T-helper 22 cell (primary cell): ENCODE measurements around the gene MCM10.

ENCODE experiments used
- DNase-seq: peaks from one replicate; pipeline ENCODE4 v3.0.0-alpha.2; 2020; ENCODE audit warnings: low read depth

Gene MCM10

GRCh38 chr10:13165177-13165576 is 3.8 kb downstream of the MCM10 start:
- no peak for DNase-seq

- no peak for DNase-seq
Observed at GRCh38 chr10:13167568-13167967, 6.2 kb downstream of the MCM10 start.

DNA sequence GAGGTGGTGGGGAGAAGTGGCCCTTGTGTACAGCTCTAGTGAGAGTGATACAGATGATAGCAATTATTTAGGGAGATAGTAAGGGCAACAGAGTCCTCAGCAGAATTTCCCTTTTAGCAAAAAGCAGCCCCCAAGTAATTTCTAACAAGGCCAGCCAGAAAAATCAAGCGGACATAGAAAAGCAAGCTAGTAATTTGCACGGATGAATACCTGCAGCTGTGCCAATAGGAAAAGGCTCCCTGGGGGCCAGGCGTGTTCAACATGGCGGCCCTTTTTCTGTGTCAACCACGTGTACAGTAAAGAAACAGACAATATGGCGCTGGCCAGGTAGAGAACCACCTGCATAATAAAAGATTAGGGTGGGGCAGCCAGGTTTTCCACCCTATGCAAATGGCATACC is 7.4 kb downstream of the MCM10 start:
- no peak for DNase-seq

DNA sequence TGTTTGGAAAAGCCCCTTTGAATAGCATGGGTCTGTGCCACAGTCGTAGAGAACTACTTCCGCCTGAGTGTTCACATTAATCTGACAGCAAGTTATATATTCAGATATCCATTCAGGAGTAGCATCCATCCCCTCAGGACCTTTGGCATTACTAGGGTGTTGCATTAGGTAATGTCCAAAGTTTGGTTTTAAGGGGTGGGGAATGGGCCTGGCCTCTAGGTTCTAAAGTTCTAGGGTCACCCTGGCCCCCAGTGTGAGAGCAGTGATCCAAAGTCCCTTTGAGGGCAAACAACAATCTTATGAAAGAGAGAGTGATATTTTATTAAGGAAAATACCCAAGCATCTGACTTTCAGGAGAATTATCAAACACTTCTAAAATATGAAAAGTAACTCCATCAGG is 12.3 kb downstream of the MCM10 start:
- no peak for DNase-seq

DNA sequence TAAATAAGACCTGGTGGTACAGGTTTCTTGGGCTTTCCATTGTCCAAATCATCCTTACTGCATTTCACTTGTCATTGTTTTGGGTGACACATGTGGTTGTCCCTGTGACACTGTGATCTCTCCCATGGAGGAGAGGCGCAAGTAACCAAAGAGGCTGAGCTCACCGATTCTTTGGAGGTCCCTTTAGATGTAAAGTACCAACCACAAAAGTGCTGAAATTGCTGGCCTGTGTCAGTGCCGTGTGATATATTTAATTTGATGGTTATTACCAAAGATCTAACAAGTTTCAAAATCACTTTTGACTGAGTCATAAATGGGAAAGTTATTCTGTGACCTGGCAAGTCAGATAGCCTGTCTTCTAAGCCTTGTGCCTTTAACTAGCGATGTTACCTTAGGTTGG is 19.4 kb downstream of the MCM10 start:
- DNase-seq = no peak

DNA sequence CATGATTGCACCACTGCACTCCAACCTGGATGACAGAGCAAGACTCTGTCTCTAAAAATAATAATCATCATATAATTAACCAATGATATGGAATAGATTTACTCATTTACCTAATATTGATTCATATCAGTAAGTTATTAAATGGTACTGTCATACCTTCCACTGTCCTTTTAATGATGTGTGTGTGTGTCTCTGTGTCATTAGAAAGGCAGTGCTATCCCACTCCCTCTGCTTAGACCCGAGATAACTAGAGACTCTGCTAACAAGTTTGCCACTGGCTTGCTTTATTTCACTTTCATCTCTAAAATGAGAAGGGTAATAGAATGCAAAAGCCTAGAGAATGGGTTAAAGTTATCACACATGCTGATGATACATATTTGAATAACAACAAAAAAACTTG is 21.1 kb downstream of the MCM10 start:
- DNase-seq = no peak

GRCh38 chr10:13183625-13184024 is 22.3 kb downstream of the MCM10 start:
- DNase-seq = no peak

- DNase-seq = no peak
Observed at GRCh38 chr10:13184276-13184675, 22.9 kb downstream of the MCM10 start.

DNA sequence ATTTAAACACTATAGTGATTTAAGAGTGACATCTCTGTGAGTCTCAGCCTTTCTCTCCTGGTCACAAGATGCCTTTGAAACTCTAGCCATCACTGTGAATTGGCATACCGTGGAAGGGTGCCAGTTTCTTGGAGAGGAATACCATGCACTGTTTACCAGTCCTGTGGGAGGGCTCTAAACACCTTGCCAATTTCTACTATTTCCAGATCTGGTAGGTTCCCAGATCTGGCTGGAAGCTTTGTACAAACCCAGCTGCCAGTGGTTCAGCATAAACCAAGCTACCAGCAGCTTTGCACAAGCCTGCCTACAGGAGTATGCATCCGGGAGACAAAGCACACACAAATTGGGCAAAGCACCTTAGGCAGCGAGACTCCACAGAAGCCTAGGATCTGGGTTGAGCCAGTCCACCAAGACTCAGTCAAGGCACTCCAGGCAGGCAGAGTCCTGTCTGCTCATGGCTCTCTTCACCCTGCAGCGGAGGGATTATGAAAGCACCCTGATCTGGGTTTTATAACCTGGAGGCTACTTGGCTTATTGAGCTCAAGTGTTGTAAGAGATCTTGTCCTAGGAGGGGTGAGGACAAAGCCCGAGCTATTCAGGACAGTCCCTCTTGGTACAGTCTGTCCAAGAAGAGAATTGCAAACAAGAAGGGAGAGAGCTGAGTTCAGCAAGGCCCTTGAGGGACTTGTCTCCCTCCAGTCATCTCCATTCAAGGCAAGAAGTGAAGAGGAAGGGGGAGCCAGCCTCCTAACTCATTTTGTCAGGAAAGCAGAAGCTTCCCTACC is 23.6 kb downstream of the MCM10 start:
- DNase-seq = no peak

DNA sequence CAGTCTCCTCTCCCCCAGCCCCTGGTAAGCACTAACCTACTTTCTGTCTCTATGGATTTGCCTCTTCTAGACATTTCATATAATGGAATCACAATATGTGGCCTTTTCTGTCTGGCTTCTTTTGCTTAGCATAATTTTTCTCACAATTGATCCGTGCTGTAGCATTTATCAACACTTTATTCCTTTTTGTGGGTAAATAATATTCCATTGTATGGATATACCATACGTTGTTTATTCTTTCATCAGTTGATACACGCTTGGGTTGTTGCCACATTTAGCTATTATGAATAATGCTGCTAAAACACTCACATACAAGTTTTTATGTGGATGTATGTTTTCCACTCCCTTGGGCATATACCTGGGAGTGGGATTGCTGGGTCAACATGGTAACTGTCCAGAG is 25.8 kb downstream of the MCM10 start:
- no peak for DNase-seq

- no peak for DNase-seq
Observed at GRCh38 chr10:13188593-13188992, 27.2 kb downstream of the MCM10 start.

- DNase-seq = no peak
Observed at GRCh38 chr10:13189961-13190360, 28.6 kb downstream of the MCM10 start.

- no peak for DNase-seq
Observed at GRCh38 chr10:13190816-13191215, 29.5 kb downstream of the MCM10 start.

DNA sequence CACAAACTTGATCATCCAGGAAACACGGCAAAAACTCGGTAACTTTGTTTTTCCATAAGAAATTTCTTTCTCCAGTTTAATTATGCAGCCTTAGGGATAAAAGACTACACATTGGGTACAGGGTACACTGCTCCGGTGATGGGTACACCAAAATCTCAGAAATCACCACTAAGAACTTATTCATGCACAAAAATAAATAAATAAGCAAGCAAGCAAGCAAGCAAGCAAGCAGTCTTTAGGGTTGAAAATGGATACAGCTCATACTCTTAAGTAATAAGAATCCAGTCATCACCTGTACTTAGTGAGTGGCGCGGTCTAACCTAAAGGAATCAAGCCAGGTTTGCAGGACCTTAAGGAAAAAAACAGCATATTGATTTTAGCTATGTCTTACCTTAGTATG is 30.0 kb downstream of the MCM10 start:
- DNase-seq = no peak

DNA sequence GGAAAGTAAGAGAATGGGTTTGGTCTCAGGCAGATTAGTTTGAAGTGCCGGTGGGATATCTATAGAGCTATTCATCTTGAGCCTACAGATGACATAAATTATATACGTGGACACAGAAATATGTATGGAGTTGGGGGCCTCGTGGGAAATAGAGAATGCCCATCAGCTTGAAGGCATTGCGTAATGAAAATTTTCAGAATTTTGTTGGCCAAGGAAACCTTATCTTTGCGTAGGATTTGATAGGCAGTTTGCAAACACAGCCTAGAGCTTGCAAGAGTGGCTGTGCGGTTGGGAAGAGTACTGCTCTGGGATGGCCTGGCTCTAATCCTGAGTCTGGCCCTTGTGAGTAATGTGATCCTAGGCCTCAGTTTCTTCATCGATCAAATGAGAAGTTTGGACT is 32.3 kb downstream of the MCM10 start:
- DNase-seq = no peak

DNA sequence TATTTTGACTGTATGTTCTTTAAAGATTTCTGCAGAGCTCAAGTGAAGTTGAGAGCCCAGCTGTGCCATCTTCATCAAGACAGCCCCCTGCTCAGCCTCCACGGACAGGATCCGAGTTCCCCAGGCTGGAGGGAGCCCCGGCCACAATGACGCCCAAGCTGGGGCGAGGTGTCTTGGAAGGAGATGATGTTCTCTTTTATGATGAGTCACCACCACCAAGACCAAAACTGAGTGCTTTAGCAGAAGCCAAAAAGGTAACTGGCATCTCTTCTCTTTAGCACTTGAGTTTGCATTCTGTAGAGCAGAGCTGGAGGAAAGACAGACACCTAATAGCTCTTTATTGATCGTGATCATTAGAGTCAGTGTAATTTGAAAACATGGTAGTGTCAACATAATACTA is 33.7 kb downstream of the MCM10 start:
- no peak for DNase-seq

DNA sequence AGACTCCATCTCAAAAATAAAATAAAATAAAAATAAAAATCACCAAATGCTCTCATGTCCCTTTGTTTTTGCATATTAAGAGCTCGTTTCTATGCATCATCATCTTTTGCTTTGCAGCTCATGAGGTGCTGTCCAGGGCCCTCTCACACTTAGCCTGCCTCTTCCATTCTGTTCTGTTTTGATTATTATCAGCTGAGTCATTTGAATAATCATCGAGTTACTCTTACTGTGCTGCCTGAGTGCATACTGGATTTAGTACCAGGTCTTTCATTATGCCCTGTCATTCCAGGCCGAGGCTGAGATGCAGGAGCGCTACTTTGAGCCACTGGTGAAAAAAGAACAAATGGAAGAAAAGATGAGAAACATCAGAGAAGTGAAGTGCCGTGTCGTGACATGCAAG is 39.8 kb downstream of the MCM10 start:
- DNase-seq = no peak

DNA sequence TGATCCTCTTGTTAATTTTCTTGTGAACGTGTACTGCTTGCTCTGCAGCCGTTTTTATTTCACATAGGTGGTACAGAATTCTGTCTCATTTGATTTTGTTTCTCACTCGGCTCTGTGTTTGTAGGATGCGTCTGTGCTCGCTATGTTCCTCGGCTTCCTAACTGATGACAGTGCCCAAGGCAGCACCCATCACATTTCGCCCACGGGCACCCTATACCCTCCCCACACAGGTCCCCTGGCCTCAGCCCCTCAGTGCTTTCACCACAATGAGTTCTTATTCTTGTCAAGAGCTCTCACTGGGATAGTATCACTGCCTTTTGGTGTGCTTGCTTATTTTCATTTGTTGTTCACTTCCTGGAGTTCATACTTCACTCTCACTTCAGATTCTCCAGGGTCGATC is 44.7 kb downstream of the MCM10 start:
- no peak for DNase-seq

DNA sequence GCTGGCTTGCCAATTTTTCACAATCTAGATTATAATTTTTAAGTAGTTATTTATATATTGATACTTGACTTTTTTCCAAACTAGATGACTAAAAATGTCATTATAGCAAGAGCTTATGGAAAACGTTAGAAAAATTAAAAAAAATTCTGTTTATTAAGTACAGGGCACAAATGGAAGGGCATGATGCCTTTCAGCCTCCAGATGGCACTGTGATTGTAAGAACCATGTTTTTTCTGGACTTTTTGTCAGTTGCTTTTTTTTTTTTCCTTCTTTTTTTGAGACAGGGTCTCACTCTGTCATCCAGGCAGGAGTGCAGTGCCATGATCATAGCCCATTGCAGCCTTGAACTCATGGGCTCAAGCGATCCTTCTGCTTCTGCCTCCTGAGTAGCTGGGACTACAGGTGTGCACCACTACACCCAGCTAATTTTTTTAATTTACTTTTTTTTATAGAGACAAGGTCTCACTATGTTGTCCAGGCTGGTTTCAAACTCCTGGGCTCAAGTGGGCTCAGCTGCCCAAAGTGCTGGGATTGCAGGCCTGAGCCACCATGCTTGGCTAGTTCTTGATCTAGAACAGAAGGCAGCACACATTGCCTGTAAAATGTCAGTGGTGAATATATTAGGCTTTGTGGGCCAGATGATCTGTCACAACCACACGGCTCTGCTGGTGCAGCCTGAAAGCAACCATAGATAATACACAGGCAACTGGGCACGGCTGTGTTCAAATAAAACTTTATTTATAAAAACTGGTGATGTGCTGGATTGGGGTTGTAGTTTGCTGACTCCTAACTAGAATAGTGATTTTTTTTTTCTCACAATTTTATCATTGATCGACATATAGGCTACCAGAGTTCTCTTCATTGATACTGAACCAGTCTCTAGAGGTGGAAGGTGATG is 45.4 kb downstream of the MCM10 start:
- no peak for DNase-seq

DNA sequence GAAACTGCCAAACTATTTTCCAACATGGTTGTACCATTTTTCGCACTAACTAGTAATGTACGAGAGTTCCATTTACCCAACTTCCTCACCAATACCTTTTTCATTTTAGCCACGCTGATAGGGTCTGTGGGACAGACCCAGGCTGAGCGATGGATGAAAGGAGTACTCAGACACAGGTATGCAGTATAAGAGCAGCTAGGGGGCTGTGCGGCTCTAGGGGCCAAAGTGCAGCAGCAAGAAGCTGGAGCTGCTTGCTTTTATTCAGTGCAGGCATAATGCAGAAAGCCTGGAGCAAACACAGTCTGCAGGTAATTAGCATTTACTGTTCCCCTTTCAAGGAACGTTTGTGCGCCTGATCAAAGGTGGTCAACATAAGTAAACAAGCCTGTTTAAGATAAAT is 51.8 kb downstream of the MCM10 start:
- DNase-seq = no peak

GRCh38 chr10:13218878-13219277 is 57.5 kb downstream of the MCM10 start:
- DNase-seq = no peak

- DNase-seq = no peak
Observed at GRCh38 chr10:13219685-13220670, 58.6 kb downstream of the MCM10 start.
